Measurements from ENCODE around the gene RCAN2. TPM values are rescaled to one million over a fixed set of nuclear protein-coding genes. Genes with fewer than 3 reads are reported as not detected.

RCAN2 gene
- total RNA-seq, 4 donors from 2014 or later = 4.7 to 23.1 (median 6.6) TPM

DNA sequence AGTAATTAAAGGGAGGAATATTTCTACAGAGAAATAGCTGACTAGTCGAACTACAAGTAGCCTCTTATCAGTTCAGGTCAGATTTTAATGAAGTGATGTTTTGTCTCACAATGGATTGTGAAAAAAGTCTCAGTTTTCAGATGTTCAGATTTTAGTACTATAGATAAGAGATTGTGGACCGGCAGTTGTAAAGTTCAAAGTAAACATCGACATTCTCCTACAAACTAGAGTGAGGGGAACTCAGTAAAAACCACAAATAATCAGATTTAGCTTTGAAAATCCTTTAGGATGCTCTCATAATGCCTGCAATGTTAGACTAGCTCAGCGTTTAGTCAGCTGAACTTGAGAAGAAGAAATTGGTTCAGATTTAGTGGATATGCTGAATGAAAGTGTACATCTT lies 39.9 kb downstream of the RCAN2 start:
- H3K9me3 ChIP-seq = no peaks in the 10 kb centered on the region
- no peaks in the 10 kb centered on the region for H3K27me3 ChIP-seq
- TF ChIP-seq, protein P1, sequence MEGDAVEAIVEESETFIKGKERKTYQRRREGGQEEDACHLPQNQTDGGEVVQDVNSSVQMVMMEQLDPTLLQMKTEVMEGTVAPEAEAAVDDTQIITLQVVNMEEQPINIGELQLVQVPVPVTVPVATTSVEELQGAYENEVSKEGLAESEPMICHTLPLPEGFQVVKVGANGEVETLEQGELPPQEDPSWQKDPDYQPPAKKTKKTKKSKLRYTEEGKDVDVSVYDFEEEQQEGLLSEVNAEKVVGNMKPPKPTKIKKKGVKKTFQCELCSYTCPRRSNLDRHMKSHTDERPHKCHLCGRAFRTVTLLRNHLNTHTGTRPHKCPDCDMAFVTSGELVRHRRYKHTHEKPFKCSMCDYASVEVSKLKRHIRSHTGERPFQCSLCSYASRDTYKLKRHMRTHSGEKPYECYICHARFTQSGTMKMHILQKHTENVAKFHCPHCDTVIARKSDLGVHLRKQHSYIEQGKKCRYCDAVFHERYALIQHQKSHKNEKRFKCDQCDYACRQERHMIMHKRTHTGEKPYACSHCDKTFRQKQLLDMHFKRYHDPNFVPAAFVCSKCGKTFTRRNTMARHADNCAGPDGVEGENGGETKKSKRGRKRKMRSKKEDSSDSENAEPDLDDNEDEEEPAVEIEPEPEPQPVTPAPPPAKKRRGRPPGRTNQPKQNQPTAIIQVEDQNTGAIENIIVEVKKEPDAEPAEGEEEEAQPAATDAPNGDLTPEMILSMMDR (IDR thresholded peaks at IDR 0.05) = no peak
- H3K36me3 ChIP-seq = no peaks in the 10 kb centered on the region
- no peak for DNase-seq
- H3K4me3 ChIP-seq = no peak overlapping the region
- H3K4me1 ChIP-seq = no peaks in the 10 kb centered on the region
- no peak overlapping the region for H3K27ac ChIP-seq

DNA sequence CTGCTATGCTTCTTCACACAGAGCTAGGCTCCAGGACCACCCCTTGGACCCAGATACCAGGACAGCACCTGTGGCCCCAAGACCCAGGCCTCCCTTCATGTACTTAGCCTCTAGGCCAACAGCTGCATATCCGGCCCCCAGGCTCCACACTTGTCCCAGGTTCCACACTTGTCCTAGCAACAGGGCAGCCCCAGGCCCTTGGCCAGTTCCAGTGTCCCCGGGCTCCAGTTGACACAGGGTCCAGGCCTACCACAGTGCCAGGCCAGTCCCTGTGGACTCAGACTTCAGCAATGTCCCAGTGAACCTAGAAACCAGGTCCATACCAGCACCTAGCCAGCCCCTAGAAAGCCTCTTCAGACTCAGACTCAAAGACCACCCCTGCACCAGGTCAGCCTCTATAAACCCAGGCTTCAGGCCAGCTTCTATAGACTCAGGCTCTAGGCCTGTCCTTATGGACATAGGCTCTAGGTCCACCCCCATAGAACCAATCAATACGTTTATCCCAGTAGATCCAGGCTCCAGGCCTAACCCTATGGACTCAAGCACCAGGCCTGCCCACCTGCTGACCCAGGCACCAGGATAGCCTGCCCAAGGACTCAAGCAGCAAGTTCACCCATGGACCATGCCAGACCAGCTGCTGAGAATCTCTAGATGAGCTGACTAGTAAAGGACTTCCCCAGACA lies 46.3 kb downstream of the RCAN2 start:
- no peak for DNase-seq
- H3K4me1 ChIP-seq = no peaks in the 10 kb centered on the region
- peaks cover 0 to 3% (median 0%) of the 10 kb centered on the region in 4 donors for H3K9me3 ChIP-seq
- TF ChIP-seq POLR2A (IDR thresholded peaks at IDR 0.05) = no peak
- TF ChIP-seq, protein P1 (IDR thresholded peaks at IDR 0.05) = no peak
- H3K4me3 ChIP-seq = no peak overlapping the region
- H3K27me3 ChIP-seq = no peaks in the 10 kb centered on the region
- H3K36me3 ChIP-seq = no peaks in the 10 kb centered on the region
- no peak overlapping the region for H3K27ac ChIP-seq

DNA sequence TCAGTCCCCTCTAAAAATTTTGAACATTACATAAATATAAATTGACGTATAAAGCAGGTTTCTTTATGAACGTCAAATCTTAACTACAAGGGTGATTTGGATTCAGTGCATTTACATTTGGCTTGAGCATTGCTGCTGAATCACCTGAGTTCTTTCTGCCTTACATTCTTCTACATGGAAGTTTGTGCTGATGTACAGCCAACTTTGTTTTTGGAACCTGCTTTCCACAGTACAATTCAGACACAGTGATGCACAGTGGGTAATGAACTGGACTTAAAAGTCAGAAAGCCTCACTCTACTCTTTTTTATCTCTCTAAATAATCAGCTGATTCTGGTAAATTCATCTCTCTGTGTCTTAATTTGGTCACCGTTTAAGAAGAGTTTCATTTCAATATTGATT lies 47.6 kb downstream of the RCAN2 start:
- DNase-seq = no peak
- H3K27me3 ChIP-seq = no peaks in the 10 kb centered on the region
- H3K27ac ChIP-seq = no peak overlapping the region
- peaks cover 0 to 3% (median 0%) of the 10 kb centered on the region in 4 donors for H3K9me3 ChIP-seq
- H3K4me3 ChIP-seq = no peak overlapping the region
- H3K36me3 ChIP-seq = no peaks in the 10 kb centered on the region
- no peaks in the 10 kb centered on the region for H3K4me1 ChIP-seq
- TF ChIP-seq POLR2A (IDR thresholded peaks at IDR 0.05) = no peak
- TF ChIP-seq, protein P1 (IDR thresholded peaks at IDR 0.05) = no peak

DNA sequence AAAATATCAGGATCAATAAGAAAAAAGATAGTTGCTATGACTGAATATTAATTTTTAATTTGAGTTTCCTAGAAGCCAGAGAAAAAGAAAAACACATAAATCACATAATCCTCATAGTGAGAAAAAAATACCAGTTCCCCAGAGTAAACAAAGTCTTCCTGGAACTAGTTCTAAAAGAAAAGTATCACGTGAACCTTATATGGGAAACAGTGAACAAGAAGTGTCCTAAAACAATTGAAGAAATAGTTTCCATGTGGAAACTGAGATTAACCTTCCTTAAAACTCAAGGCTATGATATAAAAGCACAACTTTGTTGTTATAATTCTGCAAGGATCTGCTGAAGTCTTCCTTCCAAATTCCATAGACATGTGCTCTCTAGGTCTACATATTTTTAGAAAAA lies 50.6 kb downstream of the RCAN2 start:
- Histone ChIP-seq H3K27ac (no peak overlapping the region), H3K27me3 (no peaks in the 10 kb centered on the region), H3K4me1 (no peaks in the 10 kb centered on the region), H3K9me3 (no peaks in the 10 kb centered on the region), H3K4me3 (no peak overlapping the region), H3K36me3 (no peaks in the 10 kb centered on the region)
- TF ChIP-seq, protein P1 (IDR thresholded peaks at IDR 0.05) = no peak
- TF ChIP-seq POLR2A (IDR thresholded peaks at IDR 0.05) = no peak
- no peak for DNase-seq

DNA sequence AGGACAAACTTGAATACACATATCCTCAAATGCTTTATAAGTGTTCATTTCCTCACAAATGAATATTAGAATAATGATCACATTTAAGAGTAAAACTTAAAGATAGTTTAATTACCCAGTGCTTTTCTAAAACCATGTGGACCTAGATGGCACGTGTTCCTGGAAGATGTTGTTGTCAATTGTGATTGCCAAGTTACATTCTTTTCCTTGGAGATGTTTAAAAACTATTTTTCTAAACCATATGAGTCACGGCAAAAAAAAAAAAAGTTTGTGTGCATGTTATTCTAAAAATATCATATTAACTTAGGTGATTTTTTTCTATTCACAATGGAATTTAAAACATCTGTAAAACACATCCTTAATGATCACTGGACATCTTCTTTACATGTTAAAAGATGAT lies 51.1 kb downstream of the RCAN2 start:
- H3K9me3 ChIP-seq = no peaks in the 10 kb centered on the region
- H3K36me3 ChIP-seq = no peaks in the 10 kb centered on the region
- TF ChIP-seq, protein P1 (IDR thresholded peaks at IDR 0.05) = no peak
- TF ChIP-seq POLR2A (IDR thresholded peaks at IDR 0.05) = no peak
- no peak for DNase-seq
- no peak overlapping the region for H3K4me3 ChIP-seq
- no peaks in the 10 kb centered on the region for H3K27me3 ChIP-seq
- H3K27ac ChIP-seq = no peak overlapping the region
- H3K4me1 ChIP-seq = no peaks in the 10 kb centered on the region

DNA sequence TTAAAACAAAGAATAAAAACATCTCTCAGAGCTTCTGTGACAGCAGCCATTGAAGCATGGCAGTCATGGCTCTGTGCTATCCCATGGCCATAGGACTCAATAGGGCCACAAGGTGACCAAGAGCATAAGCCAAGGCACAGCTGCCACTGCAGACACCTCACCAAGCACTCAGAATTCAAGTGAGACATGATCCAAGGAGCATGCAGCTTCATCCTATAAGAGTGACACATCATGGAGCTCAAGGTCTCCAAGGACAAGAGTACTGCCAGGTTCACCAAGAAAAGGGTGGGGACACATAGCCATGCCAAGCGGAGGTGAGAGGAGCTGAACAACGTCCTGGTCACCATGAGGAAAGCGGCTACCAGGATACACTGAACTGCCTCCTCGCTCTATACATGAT lies 53.0 kb downstream of the RCAN2 start:
- Histone ChIP-seq H3K36me3 (no peaks in the 10 kb centered on the region), H3K9me3 (no peaks in the 10 kb centered on the region), H3K27ac (no peak overlapping the region), H3K27me3 (no peaks in the 10 kb centered on the region), H3K4me1 (no peaks in the 10 kb centered on the region), H3K4me3 (no peak overlapping the region)
- TF ChIP-seq POLR2A (IDR thresholded peaks at IDR 0.05) = no peak
- TF ChIP-seq, protein P1 (IDR thresholded peaks at IDR 0.05) = no peak
- no peak for DNase-seq
